H1 (cell line): ENCODE data around the gene ARNT2. TPM values are rescaled to one million over a fixed set of nuclear protein-coding genes. Genes with fewer than 3 reads are reported as not detected.

Experiments used
- CTCF ChIA-PET: fragments of 300-600 bp; sonication (Branson Sonifier 250); formaldehyde crosslinking; loops from one replicate; lab custom pipeline; 2021; ENCODE audit not compliant: partially characterized antibody; lab: Charles Lee
- POLR2A ChIA-PET: fragments of 300-600 bp; sonication (Branson Sonifier 250); formaldehyde crosslinking; loops from one replicate; lab custom pipeline; 2021; ENCODE audit warnings: inconsistent platforms; ENCODE audit not compliant: partially characterized antibody; lab: Charles Lee
- DNase-seq, 2 experiments: peaks; one replicate each; pipeline versions ENCODE4 v3.0.0 to v3.0.0-alpha.2; 2010 to 2022; ENCODE audit warnings: low spot score in 2 of 2, low read depth in 1 of 2, mixed read lengths in 1 of 2
- FAIRE-seq: peaks from 2 replicates; lab custom pipeline; 2011; peaks lifted over from hg19 to GRCh38; lab: Jason Lieb, UNC
- H2AFZ ChIP-seq: 2 replicates; pipeline ENCODE4 v1.8.1; 2012; ENCODE audit warnings: low read length, inconsistent platforms
- H2AK5ac ChIP-seq: 2 replicates; pipeline ENCODE4 v1.6.1; 2013; ENCODE audit warnings: low read depth, low read length
- H2BK120ac ChIP-seq: replicated peaks from 2 replicates; pipeline ENCODE3; 2013; ENCODE audit warnings: low read depth, low read length, inconsistent platforms
- H2BK12ac ChIP-seq: 2 replicates; pipeline ENCODE4 v1.6.1; 2013; ENCODE audit warnings: low read depth, low read length
- H2BK15ac ChIP-seq: 2 replicates; pipeline ENCODE4 v1.6.1; 2013; ENCODE audit warnings: low read length
- H2BK20ac ChIP-seq: 2 replicates; pipeline ENCODE4 v1.6.1; 2013; ENCODE audit warnings: low read length
- H2BK5ac ChIP-seq: 2 replicates; pipeline ENCODE4 v1.6.1; 2013; ENCODE audit warnings: low read depth, low read length
- H3K14ac ChIP-seq: 2 replicates; pipeline ENCODE4 v1.6.1; 2013; ENCODE audit warnings: inconsistent platforms; ENCODE audit not compliant: insufficient read length
- H3K18ac ChIP-seq: 2 replicates; pipeline ENCODE4 v1.6.1; 2013; ENCODE audit warnings: low read length; ENCODE audit errors: extremely low read depth
- H3K23ac ChIP-seq: 2 replicates; pipeline ENCODE4 v1.6.1; 2013; ENCODE audit warnings: inconsistent platforms; ENCODE audit not compliant: insufficient read length
- H3K23me2 ChIP-seq: 2 replicates; pipeline ENCODE4 v1.6.1; 2013; ENCODE audit warnings: low read depth, low read length
- H3K27ac ChIP-seq: 2 replicates; pipeline ENCODE4 v1.6.1; 2011; ENCODE audit warnings: low read depth, low read length, inconsistent platforms
- H3K27me3 ChIP-seq, 4 experiments: replicated peaks in 1 of 4; 1 replicate in 1 of 4; 2 replicates in 3 of 4; pipeline versions ENCODE4 v1.6.1 to v1.8.1; 2011 to 2013; ENCODE audit warnings: low read length in 3 of 4, mild to moderate bottlenecking in 3 of 4, inconsistent platforms in 2 of 4, mixed read lengths in 2 of 4, moderate library complexity in 1 of 4; ENCODE audit not compliant: control insufficient read depth in 3 of 4, insufficient read depth in 3 of 4; ENCODE audit errors: extremely low read depth in 1 of 4
- H3K36me3 ChIP-seq, 4 experiments: 2 replicates each; pipeline versions ENCODE4 v1.6.1 to v1.8.1; 2011 to 2013; ENCODE audit warnings: mild to moderate bottlenecking in 4 of 4, low read length in 3 of 4, moderate library complexity in 2 of 4, control low read depth in 1 of 4, inconsistent platforms in 1 of 4; ENCODE audit not compliant: insufficient read depth in 4 of 4, control insufficient read depth in 2 of 4
- H3K4ac ChIP-seq: replicated peaks from 2 replicates; pipeline ENCODE3; 2013; ENCODE audit warnings: low read length, low read depth, mixed read lengths, inconsistent platforms; ENCODE audit not compliant: insufficient read length
- H3K4me1 ChIP-seq, 4 experiments: replicated peaks in 1 of 4; 1 replicate in 1 of 4; 2 replicates in 3 of 4; pipeline versions ENCODE4 v1.6.1 to v1.8.1; 2011 to 2013; ENCODE audit warnings: low read length in 3 of 4, inconsistent platforms in 2 of 4, mixed read lengths in 1 of 4; ENCODE audit not compliant: insufficient read depth in 4 of 4, control insufficient read depth in 3 of 4
- H3K4me2 ChIP-seq, 2 experiments: 2 replicates each; pipeline versions ENCODE4 v1.6.1 to v1.8.1; 2011 to 2013; ENCODE audit warnings: low read depth in 2 of 2, low read length in 2 of 2, control low read depth in 1 of 2, inconsistent platforms in 1 of 2, mild to moderate bottlenecking in 1 of 2; ENCODE audit not compliant: insufficient read depth in 1 of 2
- H3K4me3 ChIP-seq, 4 experiments: fragments of 200-600, 300-600 bp in 1 of 4; sonication (generic), shearing (Covaris generic), sonication (Bioruptor Twin) in 1 of 4; 2 replicates each; pipeline versions ENCODE4 v1.5.1 to v1.8.1; 2011 to 2016; ENCODE audit warnings: low read length in 4 of 4, low read depth in 3 of 4, control low read depth in 2 of 4, inconsistent platforms in 2 of 4, mild to moderate bottlenecking in 2 of 4, mixed read lengths in 1 of 4, moderate library complexity in 1 of 4; ENCODE audit not compliant: insufficient read depth in 2 of 4; ENCODE audit errors: extremely low read depth in 1 of 4
- H3K56ac ChIP-seq: replicated peaks from 2 replicates; pipeline ENCODE3; 2013; ENCODE audit warnings: low read depth, mild to moderate bottlenecking, mixed read lengths, low read length, inconsistent platforms; ENCODE audit not compliant: insufficient read length
- H3K79me1 ChIP-seq: 2 replicates; pipeline ENCODE4 v1.6.1; 2013; ENCODE audit warnings: low read depth, low read length, control low read depth
- H3K79me2 ChIP-seq, 2 experiments: 2 replicates each; pipeline versions ENCODE4 v1.6.1 to v1.8.1; 2012 to 2013; ENCODE audit warnings: low read length in 2 of 2, mild to moderate bottlenecking in 2 of 2, inconsistent platforms in 1 of 2; ENCODE audit not compliant: insufficient read depth in 2 of 2, control insufficient read depth in 1 of 2
- H3K9ac ChIP-seq, 4 experiments: replicated peaks in 1 of 4; 1 replicate in 1 of 4; 2 replicates in 3 of 4; pipeline versions ENCODE4 v1.6.1 to v1.8.1; 2011 to 2013; ENCODE audit warnings: low read depth in 3 of 4, low read length in 3 of 4, control low read depth in 2 of 4, mild to moderate bottlenecking in 2 of 4, moderate library complexity in 2 of 4, inconsistent platforms in 1 of 4; ENCODE audit errors: extremely low read depth in 1 of 4
- H3K9me3 ChIP-seq, 2 experiments: 2 replicates each; pipeline versions ENCODE4 v1.6.1 to v1.8.1; 2012 to 2013; ENCODE audit warnings: mild to moderate bottlenecking in 2 of 2, moderate library complexity in 2 of 2, control low read depth in 1 of 2, inconsistent platforms in 1 of 2, low read depth in 1 of 2, low read length in 1 of 2, mixed read lengths in 1 of 2; ENCODE audit not compliant: insufficient read depth in 2 of 2
- H4K20me1 ChIP-seq, 2 experiments: replicated peaks in 1 of 2; 2 replicates each; pipeline versions ENCODE3 to v1.8.1; 2011 to 2013; ENCODE audit warnings: inconsistent platforms in 2 of 2, low read length in 2 of 2, mild to moderate bottlenecking in 1 of 2; ENCODE audit not compliant: insufficient read depth in 2 of 2, control insufficient read depth in 1 of 2
- H4K5ac ChIP-seq: 2 replicates; pipeline ENCODE4 v1.6.1; 2013; ENCODE audit warnings: low read length, low read depth, mixed read lengths, inconsistent platforms; ENCODE audit not compliant: insufficient read length
- H4K8ac ChIP-seq: 2 replicates; pipeline ENCODE4 v1.8.0; 2013; ENCODE audit warnings: mild to moderate bottlenecking, moderate library complexity, low read length, inconsistent platforms; ENCODE audit not compliant: insufficient read depth; ENCODE audit errors: extremely low read depth
- H4K91ac ChIP-seq: replicated peaks from 2 replicates; pipeline ENCODE3; 2013; ENCODE audit warnings: low read length, mixed read lengths, inconsistent platforms; ENCODE audit not compliant: insufficient read length
- ASH2L ChIP-seq: fragments of 200-600, 300-600 bp; sonication (generic); IDR thresholded peaks from one replicate; pipeline ENCODE4 v1.7.1; 2017; ENCODE audit warnings: low read length
- CREB1 ChIP-seq: IDR thresholded peaks from 2 replicates; pipeline ENCODE4 v1.6.1; 2012; ENCODE audit warnings: inconsistent platforms
- HDAC2 ChIP-seq, 2 experiments: fragments of 300-600 bp in 1 of 2; sonication (generic) in 1 of 2; IDR thresholded peaks; 2 replicates each; pipeline ENCODE4 v1.6.1; 2011 to 2012; ENCODE audit warnings: low read depth in 2 of 2, low read length in 2 of 2, mild to moderate bottlenecking in 2 of 2, moderate library complexity in 2 of 2, borderline replicate concordance in 1 of 2, inconsistent platforms in 1 of 2
- POLR2A ChIP-seq, 2 experiments: IDR thresholded peaks; 1 replicate in 1 of 2; 2 replicates in 1 of 2; pipeline ENCODE4 v1.6.1; 2011; ENCODE audit warnings: low read depth in 2 of 2, low read length in 2 of 2, mild to moderate bottlenecking in 2 of 2; ENCODE audit errors: control extremely low read depth in 1 of 2
- SAP30 ChIP-seq: fragments of 300-600 bp; sonication (generic); IDR thresholded peaks from 2 replicates; pipeline ENCODE4 v1.7.1; 2012; ENCODE audit warnings: low read length, moderate library complexity, mild to moderate bottlenecking, inconsistent platforms; ENCODE audit not compliant: insufficient read depth, insufficient replicate concordance
- SP1 ChIP-seq: IDR thresholded peaks from 2 replicates; pipeline ENCODE4 v1.6.1; 2011; ENCODE audit warnings: low read depth, low read length
- SRF ChIP-seq: IDR thresholded peaks from 2 replicates; pipeline ENCODE4 v1.6.1; 2011; ENCODE audit warnings: mild to moderate bottlenecking, low read depth, low read length, moderate library complexity
- SUZ12 ChIP-seq: fragments of 200-600 bp; sonication (generic); IDR thresholded peaks from 2 replicates; pipeline ENCODE4 v1.6.1; 2012; ENCODE audit warnings: mild to moderate bottlenecking, inconsistent platforms, low read length, moderate library complexity, mixed read lengths
- TAF7 ChIP-seq: optimal IDR thresholded peaks from 2 replicates; pipeline ENCODE3; 2011; ENCODE audit warnings: low read depth, mild to moderate bottlenecking, inconsistent platforms, low read length, moderate library complexity, borderline replicate concordance
- WGBS, 2 experiments: shearing (Covaris generic) in 1 of 2; methylation state at CpG; one replicate each; pipeline versions ENCODE4 v1.1.6 to v1.1.7; 2013 to 2015; ENCODE audit warnings: low lambda C conversion rate in 2 of 2, mixed read lengths in 2 of 2, inconsistent platforms in 1 of 2, low coverage in 1 of 2, missing lambda C conversion rate in 1 of 2; ENCODE audit not compliant: insufficient replicate concordance in 2 of 2, insufficient coverage in 1 of 2, insufficient read length in 1 of 2; ENCODE audit errors: extremely low coverage in 1 of 2, missing lambda C conversion rate in 1 of 2; 5-methylcytosine and 5-hydroxymethylcytosine counted together
- polyA plus RNA-seq, 7 experiments: library from polyadenylated mRNA; depleted of rRNA in 3 of 7; stranded (reverse) in 5 of 7; unstranded in 2 of 7; fragments of >200 nt in 5 of 7; fragments of 200-250 nt in 2 of 7; gene quantifications; 1 replicate in 5 of 7; 2 replicates in 1 of 7; 4 replicates in 1 of 7; pipeline versions ENCODE4 v1.2.1 to v1.2.3, GENCODE V29; 2011 to 2013; ENCODE audit warnings: missing spikeins in 2 of 7, mixed read lengths in 2 of 7
- total RNA-seq: library from RNA; stranded (reverse); fragmentation: NEBNext Ultra II Directional; extraction: Animal tissue kit (Norgen Biotek cat#: 25700); gene quantifications from 2 replicates; pipeline ENCODE4 v1.2.1, GENCODE V29; 2021
- TF ChIP-seq, protein P1 (sequence below): IDR thresholded peaks from 2 replicates; pipeline ENCODE4 v1.6.1; 2012; ENCODE audit warnings: inconsistent platforms
- TF ChIP-seq, protein P2 (sequence below), 3 experiments: IDR thresholded peaks; 1 replicate in 2 of 3; 2 replicates in 1 of 3; pipeline versions ENCODE4 v1.5.1 to v1.6.1; 2011; ENCODE audit warnings: low read length in 3 of 3, mild to moderate bottlenecking in 3 of 3, inconsistent platforms in 2 of 3, low read depth in 1 of 3, moderate library complexity in 1 of 3; ENCODE audit not compliant: insufficient read depth in 1 of 3; ENCODE audit errors: control extremely low read depth in 1 of 3

Gene ARNT2
- total and polyA plus RNA-seq, 2 of the 8 experiments (the other 6 are each of a cell fraction or from before 2014, with no cell fraction given): 9.5 to 14.6 TPM

DNA sequence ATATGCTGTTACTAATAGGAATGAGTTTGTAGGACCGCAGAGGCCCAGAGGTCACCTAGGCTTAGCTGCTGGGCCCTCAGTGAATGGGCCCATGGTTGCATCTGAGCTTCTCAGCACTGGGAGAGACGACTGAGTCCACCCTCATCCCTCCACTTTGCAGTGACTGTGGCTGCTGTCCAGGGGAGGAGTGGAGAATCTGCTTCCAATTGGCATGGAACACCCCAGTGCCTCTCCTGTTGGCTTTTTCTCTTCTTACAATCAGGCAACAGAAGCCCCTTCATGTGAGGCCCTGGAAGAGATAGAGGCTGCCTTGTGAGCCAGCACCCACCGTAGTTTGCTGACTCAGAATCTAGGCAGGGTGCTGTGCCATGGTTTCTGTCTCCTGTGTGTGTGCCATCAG, 55.6 kb downstream of the ARNT2 start:
- H2BK120ac ChIP-seq: no peak overlapping the region
- H2BK15ac ChIP-seq: no peak overlapping the region
- no peak overlapping the region for H2BK12ac ChIP-seq
- H4K20me1 ChIP-seq: no peaks in the 10 kb centered on the region
- no peak overlapping the region for H3K23ac ChIP-seq
- no peak for DNase-seq
- no peak overlapping the region for H2AK5ac ChIP-seq
- no peak for FAIRE-seq
- H3K23me2 ChIP-seq: no peaks in the 10 kb centered on the region; the same call in 1 of the 2 replicates
- no peak overlapping the region for H3K56ac ChIP-seq
- peaks cover 0 to 3% (median 0%) of the 10 kb centered on the region in 4 experiments; a peak in 1 of 7 replicates for H3K4me1 ChIP-seq
- no peak overlapping the region for H3K9ac ChIP-seq
- no peak overlapping the region for H3K27ac ChIP-seq
- H3K79me1 ChIP-seq: no peaks in the 10 kb centered on the region
- H3K4me3 ChIP-seq: no peak overlapping the region
- H2BK20ac ChIP-seq: no peak overlapping the region
- 85% methylated on average over 3 of the region's 3 CpGs; no CpG with 5 or more reads in 1 of the 2 experiments for WGBS, 2 experiments
- peaks cover 0 to 3% (median 0%) of the 10 kb centered on the region in 4 experiments; a peak in 1 of 8 replicates for H3K36me3 ChIP-seq
- H3K14ac ChIP-seq: no peak overlapping the region
- H3K27me3 ChIP-seq: peaks cover 0 to 2% (median 0%) of the 10 kb centered on the region in 4 experiments; a peak in 1 of 7 replicates
- no peak overlapping the region for H2AFZ ChIP-seq
- H2BK5ac ChIP-seq: no peak overlapping the region
- no peak overlapping the region for H4K91ac ChIP-seq
- H4K5ac ChIP-seq: no peak overlapping the region
- ChIA-PET POLR2A (interaction anchor here (1.2 to 2.0 kb wide), 2 partner anchors 10 to 14 kb away, joined by 3 to 5 read pairs; no protein-coding TSS in a partner anchor), CTCF (interaction anchor here (0.6 to 14.2 kb wide), 7 partner anchors 10 to 318 kb away, joined by 4 to 187 read pairs (median 6); partner anchors contain the start of gene CEMIP)
- no peak overlapping the region for H4K8ac ChIP-seq
- no peaks in the 10 kb centered on the region for H3K9me3 ChIP-seq
- H3K4me2 ChIP-seq: no peak overlapping the region
- H3K79me2 ChIP-seq: no peaks in the 10 kb centered on the region
- no peak overlapping the region for H3K18ac ChIP-seq
- H3K4ac ChIP-seq: no peak overlapping the region
- no peak for TF ChIP-seq SUZ12
- TF ChIP-seq, protein P1, sequence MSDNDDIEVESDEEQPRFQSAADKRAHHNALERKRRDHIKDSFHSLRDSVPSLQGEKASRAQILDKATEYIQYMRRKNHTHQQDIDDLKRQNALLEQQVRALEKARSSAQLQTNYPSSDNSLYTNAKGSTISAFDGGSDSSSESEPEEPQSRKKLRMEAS: no peak
- TF ChIP-seq HDAC2 (IDR thresholded peaks at IDR 0.05; ENCODE audit: borderline replicate concordance in 1 of 2, low read depth in 2 of 2, low read length in 2 of 2): no peak
- no peak for TF ChIP-seq SRF
- TF ChIP-seq, protein P2, sequence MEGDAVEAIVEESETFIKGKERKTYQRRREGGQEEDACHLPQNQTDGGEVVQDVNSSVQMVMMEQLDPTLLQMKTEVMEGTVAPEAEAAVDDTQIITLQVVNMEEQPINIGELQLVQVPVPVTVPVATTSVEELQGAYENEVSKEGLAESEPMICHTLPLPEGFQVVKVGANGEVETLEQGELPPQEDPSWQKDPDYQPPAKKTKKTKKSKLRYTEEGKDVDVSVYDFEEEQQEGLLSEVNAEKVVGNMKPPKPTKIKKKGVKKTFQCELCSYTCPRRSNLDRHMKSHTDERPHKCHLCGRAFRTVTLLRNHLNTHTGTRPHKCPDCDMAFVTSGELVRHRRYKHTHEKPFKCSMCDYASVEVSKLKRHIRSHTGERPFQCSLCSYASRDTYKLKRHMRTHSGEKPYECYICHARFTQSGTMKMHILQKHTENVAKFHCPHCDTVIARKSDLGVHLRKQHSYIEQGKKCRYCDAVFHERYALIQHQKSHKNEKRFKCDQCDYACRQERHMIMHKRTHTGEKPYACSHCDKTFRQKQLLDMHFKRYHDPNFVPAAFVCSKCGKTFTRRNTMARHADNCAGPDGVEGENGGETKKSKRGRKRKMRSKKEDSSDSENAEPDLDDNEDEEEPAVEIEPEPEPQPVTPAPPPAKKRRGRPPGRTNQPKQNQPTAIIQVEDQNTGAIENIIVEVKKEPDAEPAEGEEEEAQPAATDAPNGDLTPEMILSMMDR (IDR thresholded peaks at IDR 0.05; ENCODE audit: control extremely low read depth in 1 of 3, insufficient read depth in 1 of 3, low read depth in 1 of 3, low read length in 3 of 3): no peak
- TF ChIP-seq TAF7: no peak
- no peak for TF ChIP-seq POLR2A (IDR thresholded peaks at IDR 0.05; ENCODE audit: control extremely low read depth in 1 of 2, low read depth in 2 of 2, low read length in 2 of 2)
- no peak for TF ChIP-seq ASH2L
- no peak for TF ChIP-seq SAP30
- no peak for TF ChIP-seq SP1
- TF ChIP-seq CREB1: no peak
